Epithelial cell of proximal tubule (primary cell): ENCODE results near the gene CCDC40. TPM values are rescaled to one million over a fixed set of nuclear protein-coding genes. Genes with fewer than 3 reads are reported as not detected.

Experiments used
- DNase-seq: peaks from one replicate; pipeline ENCODE4 v3.0.0-alpha.2; 2011; ENCODE audit warnings: low read depth
- H3K4me3 ChIP-seq: 2 replicates; pipeline ENCODE4 v1.5.1; 2011; ENCODE audit warnings: low read depth, mild to moderate bottlenecking, low read length
- CTCF ChIP-seq: conservative IDR thresholded peaks from 2 replicates; pipeline ENCODE4 v1.5.1; 2012; ENCODE audit warnings: low read depth, mild to moderate bottlenecking, low read length
- total RNA-seq: library from RNA; depleted of rRNA; stranded (reverse); fragments of >200 nt; gene quantifications from 2 replicates; pipeline ENCODE4 v1.2.3, GENCODE V29; 2015

CCDC40 gene
- total RNA-seq, 1 donor from 2014 or later = 2.2 TPM

DNA sequence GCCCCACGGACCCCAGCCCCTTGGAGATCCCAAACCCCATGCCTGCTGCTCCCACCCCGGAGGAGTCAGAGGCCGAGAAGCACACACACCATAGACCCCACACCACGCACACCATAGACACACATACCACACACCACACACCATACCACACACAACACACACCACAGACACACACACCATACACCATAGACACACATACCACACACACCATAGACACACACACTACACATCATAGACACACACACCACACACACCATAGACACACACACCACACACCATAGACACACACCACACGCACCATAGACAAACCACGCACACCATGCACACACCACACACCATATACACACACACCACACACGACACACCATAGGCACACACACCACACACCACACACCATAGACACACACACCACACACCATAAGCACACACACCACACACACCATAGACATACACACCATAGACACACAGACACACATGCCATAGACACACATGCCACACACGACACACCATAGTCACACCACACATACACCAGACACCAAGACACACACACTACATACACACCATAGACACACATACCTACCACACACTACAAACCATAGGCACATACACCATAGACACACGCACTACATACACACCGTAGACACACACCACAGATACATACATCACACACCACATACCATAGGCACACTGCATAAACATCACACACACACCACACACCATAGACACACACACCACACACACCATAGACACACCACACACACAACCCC, 12.1 kb upstream of the CCDC40 start:
- no peak for TF ChIP-seq CTCF
- no peak overlapping the region for H3K4me3 ChIP-seq
- DNase-seq = no peak

DNA sequence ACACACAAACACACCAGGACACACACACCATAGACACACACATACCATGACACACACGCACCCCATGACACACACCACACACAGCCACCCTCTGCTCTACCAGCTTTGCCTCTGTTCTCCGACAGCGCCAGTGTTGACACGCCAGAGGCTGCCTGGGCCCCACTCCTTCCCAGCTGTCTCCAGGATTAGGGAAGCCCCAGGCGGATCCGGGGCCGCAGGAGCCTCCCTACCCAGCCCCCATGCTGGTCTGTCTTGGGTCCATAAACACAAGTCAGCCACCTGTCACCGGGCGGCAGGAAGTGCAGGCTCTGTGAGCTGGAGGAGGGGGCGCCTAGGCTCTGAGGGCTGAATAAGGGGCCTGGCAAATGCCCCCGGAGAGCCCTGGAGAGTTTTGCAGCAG, 11.3 kb upstream of the CCDC40 start:
- no peak overlapping the region for H3K4me3 ChIP-seq
- no peak for TF ChIP-seq CTCF
- DNase-seq = no peak

DNA sequence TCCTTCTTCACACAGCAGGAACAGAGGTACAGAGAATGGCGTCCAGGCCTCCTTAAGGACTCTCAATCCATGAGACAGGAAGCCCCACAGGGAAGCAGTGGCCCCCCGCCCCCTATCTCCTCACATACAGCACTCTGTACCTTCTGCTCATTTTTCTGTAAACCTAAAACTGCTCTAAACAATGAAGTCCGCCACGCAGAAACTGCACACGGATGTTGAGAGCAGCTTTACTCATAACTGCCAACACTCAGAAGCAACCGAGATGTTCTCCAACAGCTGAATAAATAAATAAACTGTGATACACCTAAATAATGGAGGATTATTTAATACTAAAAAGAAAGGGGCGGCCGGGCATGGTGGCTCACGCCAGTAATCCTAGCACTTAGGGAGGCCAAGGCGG, 10.6 kb upstream of the CCDC40 start:
- no peak for DNase-seq
- H3K4me3 ChIP-seq = no peak overlapping the region
- TF ChIP-seq CTCF = no peak

- no peak for TF ChIP-seq CTCF
- DNase-seq = no peak
- H3K4me3 ChIP-seq = no peak overlapping the region
These were observed 9.9 kb upstream of the CCDC40 start for GRCh38 chr17:80026359-80027042.

GRCh38 chr17:80027043-80027435, 9.4 kb upstream of the CCDC40 start:
- no peak for DNase-seq
- TF ChIP-seq CTCF = no peak

GRCh38 chr17:80028030-80028429, 8.4 kb upstream of the CCDC40 start:
- H3K4me3 ChIP-seq = no peak overlapping the region
- no peak for TF ChIP-seq CTCF
- no peak for DNase-seq

More at GRCh38 chr17:80027043-80027435, 9.4 kb upstream of the CCDC40 start:
- H3K4me3 ChIP-seq = no peak overlapping the region
